SK-MEL-5 (cell line): Measurements from ENCODE around the gene ATP7B. TPM values are rescaled to one million over a fixed set of nuclear protein-coding genes. Genes with fewer than 3 reads are reported as not detected.

Experiments
- DNase-seq: peaks from one replicate; pipeline ENCODE4 v3.0.0-alpha.2; 2016; ENCODE audit warnings: low read depth, low spot score
- in situ Hi-C: cut with HindIII; loops from 2 replicates; pipeline ENCODE4 v1.10.0; 2016; ENCODE audit warnings: low sequenced_read_pairs, high pct_unique_total_duplicates, low pct_unique_long_range_greater_than_20kb
- total RNA-seq: library from RNA; depleted of rRNA; stranded (reverse); fragments of >200 nt; shearing (Covaris generic); gene quantifications from 2 replicates; pipeline ENCODE4 v1.2.3, GENCODE V29; 2014

The ATP7B gene
- total RNA-seq, 1 experiment from 2014 or later = 3.8 TPM

DNA sequence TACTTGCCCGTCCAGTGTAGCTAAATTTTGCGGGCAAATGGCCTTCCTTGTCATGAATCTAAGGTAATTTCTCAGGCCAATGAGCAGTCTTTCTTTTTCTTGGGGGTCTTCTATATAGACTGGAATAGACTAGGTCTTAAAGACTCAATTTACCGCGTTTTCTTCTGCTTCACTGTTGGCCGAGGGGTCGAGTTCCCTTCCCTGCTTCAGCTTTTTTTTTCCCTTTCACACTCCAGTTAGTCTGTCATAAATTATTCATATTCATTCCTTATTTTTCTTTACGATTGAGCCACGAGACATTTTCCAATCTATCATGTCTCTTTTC is 1.2 kb upstream of the ATP7B start:
- DNase-seq = no peak
- in situ Hi-C loops = no loop called here

GRCh38 chr13:52011632-52012511 is 622 bp upstream of the ATP7B start, which contains the start of gene ALG11:
Gene ALG11 (plus strand): TSS chr13:52012398. CDS start chr13:52012419, 21 bp downstream.
- DNase-seq = peak; percentile 99
- in situ Hi-C loops = no loop called here

GRCh38 chr13:52009946-52010345 is 1.3 kb downstream of the ATP7B start:
- DNase-seq = no peak
- in situ Hi-C loops = no loop called here

DNA sequence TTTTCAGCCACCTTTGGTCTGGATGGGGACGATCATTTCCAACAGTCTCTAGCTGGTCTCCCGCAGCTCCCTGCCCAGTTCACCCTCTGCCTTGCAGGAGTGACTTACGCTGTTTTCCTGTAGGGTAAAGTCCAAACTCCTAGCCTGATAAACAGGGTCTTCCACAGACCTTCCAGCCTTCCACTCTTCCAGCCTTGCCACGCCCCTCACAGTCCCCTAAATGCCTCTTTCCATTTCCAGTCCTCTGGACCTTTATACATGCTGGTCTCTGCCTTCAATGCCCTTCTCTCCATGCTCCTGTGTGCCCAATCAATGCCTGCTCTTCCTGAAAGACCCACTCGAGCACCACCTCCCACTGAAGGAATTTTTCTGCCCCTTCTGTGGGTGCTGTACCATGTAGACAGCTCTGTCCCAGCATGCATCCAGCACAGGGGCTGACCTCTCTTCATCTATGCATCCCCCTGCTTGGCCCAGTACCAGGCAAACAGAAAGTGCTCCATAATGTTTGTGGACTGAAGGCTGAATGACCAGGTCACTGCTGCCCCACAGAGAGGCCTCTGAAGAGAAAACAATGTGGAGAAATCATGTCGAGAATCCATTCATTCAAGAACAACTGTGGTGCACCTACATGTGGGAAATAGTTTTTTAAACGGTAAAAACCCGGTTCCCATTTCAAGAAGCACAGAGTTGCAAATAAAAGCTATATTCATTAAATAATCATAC is 4.6 kb downstream of the ATP7B start:
- in situ Hi-C loops = no loop called here
- DNase-seq = no peak

GRCh38 chr13:52005841-52006522 is 5.3 kb downstream of the ATP7B start:
- no peak for DNase-seq
- in situ Hi-C loops = no loop called here

DNA sequence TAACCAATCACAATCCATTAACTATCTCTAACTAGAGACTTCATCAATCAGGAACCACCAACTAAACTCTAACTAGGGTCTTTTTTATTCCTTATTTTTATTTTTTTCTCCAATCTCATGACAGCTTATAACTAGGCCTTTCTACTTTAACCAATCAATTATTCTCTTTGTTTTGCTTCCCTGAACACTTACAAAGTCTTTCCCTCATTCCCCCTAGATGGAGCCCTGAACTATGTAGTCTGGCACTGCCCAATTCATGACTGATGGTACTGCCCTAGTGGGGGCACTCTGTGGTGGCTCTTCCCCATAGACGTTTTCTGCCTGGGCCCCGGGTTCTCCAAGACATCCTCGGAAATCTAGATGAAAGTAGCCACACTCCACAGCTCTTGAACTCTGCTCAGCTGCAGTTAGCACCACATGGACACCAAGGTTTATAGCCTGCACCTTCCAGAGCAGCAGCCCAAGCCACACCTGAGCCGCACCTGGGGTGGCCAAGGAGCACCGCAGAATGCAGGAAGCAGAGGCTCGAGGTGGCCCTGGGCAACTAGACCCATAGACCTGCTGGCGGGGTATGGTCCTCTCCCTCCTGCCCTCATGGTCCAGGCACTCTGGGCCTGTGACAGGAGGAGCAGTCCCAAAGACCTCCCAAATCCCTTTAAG is 6.6 kb downstream of the ATP7B start:
- in situ Hi-C loops = no loop called here
- DNase-seq = peak; percentile 73

GRCh38 chr13:52003541-52003940 is 7.7 kb downstream of the ATP7B start:
- no peak for DNase-seq
- in situ Hi-C loops = no loop called here

- in situ Hi-C loops = no loop called here
- DNase-seq = no peak
Measured at GRCh38 chr13:52002361-52002760, 8.9 kb downstream of the ATP7B start.

DNA sequence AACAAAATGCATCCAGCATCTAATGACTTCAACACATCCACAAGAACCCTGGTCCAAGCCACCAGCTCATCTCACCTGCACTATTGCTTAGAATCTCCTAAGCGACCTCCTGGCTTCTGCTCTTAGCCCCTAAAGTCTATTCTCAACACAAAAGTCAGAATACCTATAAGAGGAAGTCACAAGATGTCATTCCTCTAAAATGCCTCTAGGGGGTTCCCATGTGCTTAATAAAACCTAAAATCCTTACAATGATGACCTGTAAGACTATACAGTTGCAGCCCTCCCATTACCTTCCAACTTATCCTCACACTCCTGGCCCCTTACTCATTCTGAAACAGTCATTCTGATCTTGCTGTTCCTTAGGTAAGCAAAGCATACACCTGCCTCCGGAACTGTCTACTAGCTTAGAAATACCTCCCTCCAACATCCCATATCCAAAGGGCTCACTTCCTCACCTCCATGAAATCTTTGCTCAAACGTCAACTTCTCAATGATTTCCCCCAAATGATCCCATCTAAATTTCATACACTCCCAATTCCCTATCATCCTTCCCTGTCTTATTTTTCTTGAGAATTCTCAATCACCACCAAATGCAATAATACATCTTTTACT is 10.0 kb downstream of the ATP7B start:
- in situ Hi-C loops = no loop called here
- DNase-seq = peak; percentile 63

- in situ Hi-C loops = no loop called here
- DNase-seq = no peak
Measured at GRCh38 chr13:51999921-52000320, 11.3 kb downstream of the ATP7B start.

DNA sequence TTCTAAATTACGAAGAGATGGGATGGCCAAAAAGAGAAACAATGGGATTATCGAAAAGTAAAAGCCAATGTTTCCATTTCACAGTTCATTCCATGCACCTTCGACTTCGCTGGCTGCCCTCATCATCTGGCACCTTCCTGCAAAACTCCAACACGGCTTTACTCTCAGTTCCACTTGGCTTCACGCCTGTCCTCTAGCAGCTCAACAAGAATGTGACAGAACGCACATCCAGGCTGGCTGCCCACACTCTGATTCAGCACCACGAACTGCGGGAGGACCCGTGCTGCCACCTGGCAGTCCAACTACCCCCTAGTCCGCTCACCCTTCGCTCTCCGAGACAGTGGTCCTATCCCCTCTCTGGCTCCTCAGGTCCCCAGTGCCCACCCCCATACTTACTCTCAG is 11.7 kb downstream of the ATP7B start:
- in situ Hi-C loops = no loop called here
- DNase-seq = no peak

- in situ Hi-C loops = no loop called here
- no peak for DNase-seq
Measured at GRCh38 chr13:51998723-51999509, 12.3 kb downstream of the ATP7B start.

GRCh38 chr13:51997641-51998330 is 13.5 kb downstream of the ATP7B start:
- DNase-seq = no peak
- in situ Hi-C loops = no loop called here

GRCh38 chr13:51997186-51997585 is 14.1 kb downstream of the ATP7B start:
- DNase-seq = no peak
- in situ Hi-C loops = no loop called here

DNA sequence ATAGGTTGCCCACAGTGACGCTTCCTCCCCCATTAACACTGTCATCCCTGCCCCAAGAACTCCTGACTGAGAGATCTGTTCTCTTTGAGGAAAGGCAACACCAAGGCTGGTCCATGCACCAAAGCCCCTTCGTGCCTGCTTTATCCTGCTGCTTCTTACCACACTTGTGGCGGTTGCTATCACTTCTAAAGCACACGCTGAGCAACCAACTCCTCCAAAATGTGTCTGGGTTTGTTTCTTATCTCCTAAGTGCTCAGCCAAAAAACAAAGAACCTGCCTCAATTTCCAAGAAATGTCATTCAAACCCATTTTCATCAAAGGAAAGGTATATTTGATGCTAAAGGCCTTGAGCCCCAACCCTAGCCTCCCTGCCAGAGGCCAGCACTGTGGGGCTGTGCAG is 14.6 kb downstream of the ATP7B start:
- in situ Hi-C loops = no loop called here
- DNase-seq = no peak
